SK-N-MC (cell line): ENCODE data around the gene BCAS1.

Experiments used
- EZH2 ChIP-seq: fragments of 200-600 bp; sonication (generic); IDR thresholded peaks from one replicate; pipeline ENCODE4 v1.6.1; 2017; ENCODE audit warnings: antibody characterized with exemption
- POLR2AphosphoS5 ChIP-seq: IDR thresholded peaks from 2 replicates; pipeline ENCODE4 v1.6.1; 2012; ENCODE audit warnings: mild to moderate bottlenecking, low read depth, low read length, borderline replicate concordance

DNA sequence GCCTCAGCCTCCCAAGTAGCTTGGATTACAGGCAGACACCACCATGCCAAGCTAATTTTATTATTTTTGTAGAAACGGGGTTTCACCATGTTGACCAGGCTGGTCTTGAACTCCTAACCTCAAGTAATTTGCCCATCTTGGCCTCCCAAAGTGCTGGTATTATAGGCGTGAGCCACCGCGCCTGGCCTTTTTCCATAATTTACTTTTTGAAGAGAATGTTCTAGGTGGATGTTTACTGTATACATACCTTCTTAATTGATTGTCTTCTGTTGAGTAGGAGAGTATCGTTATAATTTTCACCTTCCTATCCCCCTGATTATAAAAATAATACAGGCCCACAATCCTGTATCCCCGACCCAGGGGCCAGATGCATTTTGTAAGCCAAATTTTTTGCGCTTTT is 174.4 kb downstream of the BCAS1 start:
- TF ChIP-seq POLR2AphosphoS5: no peak
- no peak for TF ChIP-seq EZH2
